ENCODE measurements around the gene TRAPPC2B.

The TRAPPC2B gene

DNA sequence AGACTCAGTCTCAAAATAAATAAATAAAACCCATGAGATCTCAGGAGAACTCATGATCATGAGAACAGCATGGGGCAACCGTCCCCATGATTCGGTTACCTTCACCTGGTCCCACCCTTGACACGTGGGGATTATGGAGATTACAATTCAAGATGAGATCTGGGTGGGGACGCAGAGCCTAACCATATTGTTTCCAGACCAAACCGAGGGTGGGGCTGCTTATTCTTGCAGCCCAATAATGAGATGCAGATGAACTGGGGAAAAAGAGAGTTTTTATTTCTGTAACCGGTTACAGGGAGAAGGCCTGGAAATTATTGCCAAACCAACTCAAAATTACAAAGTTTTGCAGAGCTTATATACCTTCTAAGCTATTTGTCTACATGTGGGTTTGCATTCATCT lies 12.8 kb downstream of the TRAPPC2B start:
- ATAC-seq (ENCODE audit: low read depth) (no peak), DNase-seq (ENCODE audit: low spot score) (no peak)
- Histone ChIP-seq H3K4me3 (ENCODE audit: severe bottlenecking) (no peak overlapping the region), H3K9me3 (ENCODE audit: severe bottlenecking) (peaks cover 8% of the 10 kb centered on the region), H3K4me1 (ENCODE audit: insufficient read depth, poor library complexity, severe bottlenecking) (no peaks in the 10 kb centered on the region), H3K27me3 (ENCODE audit: insufficient read depth, poor library complexity, severe bottlenecking) (no peaks in the 10 kb centered on the region), H3K36me3 (ENCODE audit: low read depth) (peaks cover 37% of the 10 kb centered on the region), H3K27ac (ENCODE audit: poor library complexity, severe bottlenecking) (no peak overlapping the region)
- TF ChIP-seq, protein P1, sequence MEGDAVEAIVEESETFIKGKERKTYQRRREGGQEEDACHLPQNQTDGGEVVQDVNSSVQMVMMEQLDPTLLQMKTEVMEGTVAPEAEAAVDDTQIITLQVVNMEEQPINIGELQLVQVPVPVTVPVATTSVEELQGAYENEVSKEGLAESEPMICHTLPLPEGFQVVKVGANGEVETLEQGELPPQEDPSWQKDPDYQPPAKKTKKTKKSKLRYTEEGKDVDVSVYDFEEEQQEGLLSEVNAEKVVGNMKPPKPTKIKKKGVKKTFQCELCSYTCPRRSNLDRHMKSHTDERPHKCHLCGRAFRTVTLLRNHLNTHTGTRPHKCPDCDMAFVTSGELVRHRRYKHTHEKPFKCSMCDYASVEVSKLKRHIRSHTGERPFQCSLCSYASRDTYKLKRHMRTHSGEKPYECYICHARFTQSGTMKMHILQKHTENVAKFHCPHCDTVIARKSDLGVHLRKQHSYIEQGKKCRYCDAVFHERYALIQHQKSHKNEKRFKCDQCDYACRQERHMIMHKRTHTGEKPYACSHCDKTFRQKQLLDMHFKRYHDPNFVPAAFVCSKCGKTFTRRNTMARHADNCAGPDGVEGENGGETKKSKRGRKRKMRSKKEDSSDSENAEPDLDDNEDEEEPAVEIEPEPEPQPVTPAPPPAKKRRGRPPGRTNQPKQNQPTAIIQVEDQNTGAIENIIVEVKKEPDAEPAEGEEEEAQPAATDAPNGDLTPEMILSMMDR (IDR thresholded peaks at IDR 0.05; ENCODE audit: poor library complexity, severe bottlenecking) = no peak

- Histone ChIP-seq H3K27ac (ENCODE audit: poor library complexity, severe bottlenecking) (no peak overlapping the region), H3K9me3 (ENCODE audit: severe bottlenecking) (peaks cover 8% of the 10 kb centered on the region), H3K36me3 (ENCODE audit: low read depth) (peaks cover 36% of the 10 kb centered on the region), H3K4me1 (ENCODE audit: insufficient read depth, poor library complexity, severe bottlenecking) (no peaks in the 10 kb centered on the region), H3K4me3 (ENCODE audit: severe bottlenecking) (no peak overlapping the region), H3K27me3 (ENCODE audit: insufficient read depth, poor library complexity, severe bottlenecking) (no peaks in the 10 kb centered on the region)
- TF ChIP-seq, protein P1 (IDR thresholded peaks at IDR 0.05; ENCODE audit: poor library complexity, severe bottlenecking) = no peak
- DNase-seq (ENCODE audit: low spot score) = no peak
- no peak for ATAC-seq (ENCODE audit: low read depth)
Measured at GRCh38 chr19:57377498-57378146, 14.3 kb downstream of the TRAPPC2B start.

DNA sequence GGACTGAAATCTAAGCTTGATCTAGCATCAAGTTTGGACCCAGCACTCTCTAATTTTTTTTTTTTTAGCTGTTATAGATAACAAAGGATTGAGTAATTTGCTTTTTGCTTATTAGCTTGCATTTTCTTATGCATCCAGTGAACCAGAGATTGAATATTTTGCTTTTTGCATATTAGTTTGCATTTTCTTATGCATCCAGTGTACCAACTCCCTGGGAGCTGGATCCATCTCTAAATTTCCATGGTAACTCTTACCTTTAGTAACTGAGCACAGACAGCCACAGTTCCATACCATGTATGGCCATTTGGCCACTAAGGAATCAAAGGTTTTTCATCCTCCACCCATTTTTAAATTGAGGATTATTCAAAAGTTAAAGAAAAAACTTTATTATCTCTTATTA lies 17.6 kb downstream of the TRAPPC2B start:
- Histone ChIP-seq H3K9me3 (ENCODE audit: severe bottlenecking) (peaks cover 3% of the 10 kb centered on the region), H3K4me3 (ENCODE audit: severe bottlenecking) (no peak overlapping the region), H3K36me3 (ENCODE audit: low read depth) (peaks cover 15% of the 10 kb centered on the region), H3K4me1 (ENCODE audit: insufficient read depth, poor library complexity, severe bottlenecking) (no peaks in the 10 kb centered on the region), H3K27ac (ENCODE audit: poor library complexity, severe bottlenecking) (no peak overlapping the region), H3K27me3 (ENCODE audit: insufficient read depth, poor library complexity, severe bottlenecking) (no peaks in the 10 kb centered on the region)
- DNase-seq (ENCODE audit: low spot score) (no peak), ATAC-seq (ENCODE audit: low read depth) (no peak)
- TF ChIP-seq, protein P1 (IDR thresholded peaks at IDR 0.05; ENCODE audit: poor library complexity, severe bottlenecking) = no peak

- TF ChIP-seq, protein P1 (IDR thresholded peaks at IDR 0.05; ENCODE audit: poor library complexity, severe bottlenecking) = no peak
- no peak overlapping the region for H3K4me3 ChIP-seq (ENCODE audit: severe bottlenecking)
- DNase-seq (ENCODE audit: low spot score) (no peak), ATAC-seq (ENCODE audit: low read depth) (no peak)
- no peak overlapping the region for H3K27ac ChIP-seq (ENCODE audit: poor library complexity, severe bottlenecking)
- no peaks in the 10 kb centered on the region for H3K27me3 ChIP-seq (ENCODE audit: insufficient read depth, poor library complexity, severe bottlenecking)
- peaks cover 2% of the 10 kb centered on the region for H3K9me3 ChIP-seq (ENCODE audit: severe bottlenecking)
- no peaks in the 10 kb centered on the region; the same call in 1 of the 2 replicates for H3K36me3 ChIP-seq (ENCODE audit: low read depth)
- H3K4me1 ChIP-seq (ENCODE audit: insufficient read depth, poor library complexity, severe bottlenecking) = no peaks in the 10 kb centered on the region
Measured at GRCh38 chr19:57382806-57383488, 19.6 kb downstream of the TRAPPC2B start.

Data from RWPE2 (cell line).